Neural cell (in vitro differentiated cells): ENCODE results near the gene JHY. TPM values are rescaled to one million over a fixed set of nuclear protein-coding genes. Genes with fewer than 3 reads are reported as not detected.

ENCODE experiments used
- H2AFZ ChIP-seq: fragments of 200-600, 300-800 bp; sonication (generic), shearing (Covaris generic); 2 replicates; pipeline ENCODE4 v1.6.0; 2014; ENCODE audit warnings: low read depth, mild to moderate bottlenecking, antibody characterized with exemption, low read length, moderate library complexity
- H3F3A ChIP-seq: fragments of 200-600 bp; shearing (Covaris generic); 2 replicates; pipeline ENCODE4 v1.6.1; 2016; ENCODE audit warnings: mild to moderate bottlenecking, moderate library complexity, mixed read lengths, antibody characterized with exemption, low read length; ENCODE audit not compliant: insufficient read depth, poor library complexity, severe bottlenecking
- H3K27ac ChIP-seq: fragments of 200-600, 300-800 bp; sonication (generic), shearing (Covaris generic); 2 replicates; pipeline ENCODE4 v1.5.1; 2014; ENCODE audit warnings: mild to moderate bottlenecking, low read length, moderate library complexity
- H3K27me3 ChIP-seq: fragments of 300-800, 200-600 bp; sonication (generic), shearing (Covaris generic); 2 replicates; pipeline ENCODE4 v1.6.0; 2014; ENCODE audit warnings: mild to moderate bottlenecking, low read depth, low read length, moderate library complexity; ENCODE audit not compliant: insufficient read depth
- H3K36me3 ChIP-seq: fragments of 300-800, 200-600 bp; sonication (generic), shearing (Covaris generic); 2 replicates; pipeline ENCODE4 v1.5.1; 2014; ENCODE audit warnings: mild to moderate bottlenecking, antibody characterized with exemption, low read length, moderate library complexity; ENCODE audit not compliant: insufficient read depth
- H3K4me2 ChIP-seq: fragments of 300-800, 200-600 bp; sonication (generic), shearing (Covaris generic); 2 replicates; pipeline ENCODE4 v1.6.0; 2014; ENCODE audit warnings: mild to moderate bottlenecking, low read length
- H3K4me3 ChIP-seq: fragments of 300-800, 200-600 bp; sonication (generic), shearing (Covaris generic); 2 replicates; pipeline ENCODE4 v1.5.1; 2014; ENCODE audit warnings: mild to moderate bottlenecking, low read length, moderate library complexity
- H3K79me2 ChIP-seq: fragments of 200-600 bp; shearing (Covaris generic); replicated peaks from 2 replicates; pipeline ENCODE4 v1.6.0; 2014; ENCODE audit warnings: mild to moderate bottlenecking, low read length, moderate library complexity; ENCODE audit not compliant: insufficient read depth
- H3K9ac ChIP-seq: fragments of 300-800, 200-600 bp; sonication (generic), shearing (Covaris generic); 2 replicates; pipeline ENCODE4 v1.6.1; 2016; ENCODE audit warnings: mild to moderate bottlenecking, low read length, mixed read lengths
- H3K9me2 ChIP-seq: fragments of 200-600 bp; shearing (Covaris generic); 2 replicates; pipeline ENCODE4 v1.6.1; 2016; ENCODE audit warnings: mild to moderate bottlenecking, low read length, mixed read lengths; ENCODE audit not compliant: insufficient read depth
- H3K9me3 ChIP-seq: fragments of 200-600, 300-800 bp; sonication (generic), shearing (Covaris generic); 2 replicates; pipeline ENCODE4 v1.6.1; 2016; ENCODE audit warnings: mild to moderate bottlenecking, mixed run types, low read length, moderate library complexity, mixed read lengths
- H4K20me1 ChIP-seq: fragments of 200-600 bp; shearing (Covaris generic); 2 replicates; pipeline ENCODE4 v1.6.1; 2016; ENCODE audit warnings: mild to moderate bottlenecking, mixed run types; ENCODE audit not compliant: insufficient read depth
- CTCF ChIP-seq: fragments of 450-650 bp; IDR thresholded peaks from 2 replicates; pipeline ENCODE4 v1.5.1; 2014; ENCODE audit warnings: antibody characterized with exemption, mild to moderate bottlenecking, moderate library complexity; ENCODE audit not compliant: poor library complexity, severe bottlenecking
- EP300 ChIP-seq: fragments of 450-650 bp; conservative IDR thresholded peaks from 2 replicates; pipeline ENCODE4 v1.6.1; 2014; ENCODE audit warnings: antibody characterized with exemption, mild to moderate bottlenecking, moderate library complexity; ENCODE audit not compliant: poor library complexity, severe bottlenecking
- EZH2 ChIP-seq: fragments of 200-600, 300-800 bp; shearing (Covaris generic), sonication (generic); IDR thresholded peaks from 2 replicates; pipeline ENCODE4 v1.6.1; 2014; ENCODE audit warnings: antibody characterized with exemption, low read length, borderline replicate concordance, mild to moderate bottlenecking; ENCODE audit not compliant: insufficient read depth, poor library complexity, severe bottlenecking
- MXI1 ChIP-seq: fragments of 450-650 bp; conservative IDR thresholded peaks from 2 replicates; pipeline ENCODE4 v1.6.1; 2014; ENCODE audit warnings: antibody characterized with exemption, mild to moderate bottlenecking; ENCODE audit not compliant: poor library complexity, severe bottlenecking
- POLR2AphosphoS5 ChIP-seq: IDR thresholded peaks from 2 replicates; pipeline ENCODE4 v1.6.1; 2012
- RAD21 ChIP-seq: fragments of 450-650 bp; conservative IDR thresholded peaks from 2 replicates; pipeline ENCODE4 v1.6.1; 2014; ENCODE audit warnings: antibody characterized with exemption, mild to moderate bottlenecking, moderate library complexity
- REST ChIP-seq: IDR thresholded peaks from 2 replicates; pipeline ENCODE4 v1.6.1; 2012; ENCODE audit warnings: borderline replicate concordance
- SMC3 ChIP-seq: fragments of 450-650 bp; conservative IDR thresholded peaks from 2 replicates; pipeline ENCODE4 v1.6.1; 2014; ENCODE audit warnings: antibody characterized with exemption, mild to moderate bottlenecking, moderate library complexity; ENCODE audit not compliant: poor library complexity
- TAF1 ChIP-seq: IDR thresholded peaks from 2 replicates; pipeline ENCODE4 v1.6.1; 2012; ENCODE audit warnings: low read depth
- polyA plus RNA-seq: library from polyadenylated mRNA; depleted of rRNA; stranded (reverse); fragments of >200 nt; gene quantifications from 2 replicates; pipeline ENCODE4 v1.2.3, GENCODE V29; 2014

The JHY gene
- polyA plus RNA-seq, 1 donor from 2014 or later: 0.37 TPM

- no peak overlapping the region for H3K4me3 ChIP-seq
- H3K27ac ChIP-seq: no peak overlapping the region
- H3K36me3 ChIP-seq: no peaks in the 10 kb centered on the region
- H3K4me2 ChIP-seq: no peak overlapping the region
- no peak overlapping the region for H2AFZ ChIP-seq
- no peak for TF ChIP-seq EP300
- no peak for TF ChIP-seq POLR2AphosphoS5
- TF ChIP-seq CTCF: no peak
- TF ChIP-seq EZH2: no peak
- TF ChIP-seq REST: no peak
- no peak for TF ChIP-seq RAD21
- no peak for TF ChIP-seq TAF1
- no peak for TF ChIP-seq MXI1
- TF ChIP-seq SMC3: no peak
- H3K9ac ChIP-seq: no peak overlapping the region
- H3F3A ChIP-seq: no peaks in the 10 kb centered on the region
- no peaks in the 10 kb centered on the region for H3K79me2 ChIP-seq
- no peaks in the 10 kb centered on the region for H3K9me3 ChIP-seq
- H3K9me2 ChIP-seq: no peaks in the 10 kb centered on the region
- H4K20me1 ChIP-seq: no peaks in the 10 kb centered on the region
- H3K27me3 ChIP-seq: no peaks in the 10 kb centered on the region
Observed at GRCh38 chr11:122847466-122847865, 35.1 kb upstream of the JHY start.

GRCh38 chr11:122848186-122848585 lies 34.4 kb upstream of the JHY start:
- Histone ChIP-seq H3K79me2 (no peaks in the 10 kb centered on the region), H3K4me2 (no peak overlapping the region), H3K36me3 (no peaks in the 10 kb centered on the region), H4K20me1 (no peaks in the 10 kb centered on the region), H3K9me2 (no peaks in the 10 kb centered on the region), H2AFZ (no peak overlapping the region), H3K9ac (no peak overlapping the region), H3K9me3 (no peaks in the 10 kb centered on the region), H3K4me3 (no peak overlapping the region), H3K27me3 (no peaks in the 10 kb centered on the region), H3K27ac (no peak overlapping the region), H3F3A (no peaks in the 10 kb centered on the region)
- TF ChIP-seq POLR2AphosphoS5: no peak
- no peak for TF ChIP-seq REST
- no peak for TF ChIP-seq CTCF
- no peak for TF ChIP-seq RAD21
- no peak for TF ChIP-seq TAF1
- TF ChIP-seq MXI1: no peak
- TF ChIP-seq SMC3: no peak
- no peak for TF ChIP-seq EP300
- no peak for TF ChIP-seq EZH2
